Stimulated activated CD8-positive, alpha-beta memory T cell treated with anti-CD3 and anti-CD28 coated beads, Interleukin-12 subunit alpha, Interleukin-12 subunit beta, amount 100 ng/mL, for 24 hours (primary cell): ENCODE results near the gene DUSP22.

Experiments
- DNase-seq: peaks from one replicate; pipeline ENCODE4 v3.0.0-alpha.2; 2020; ENCODE audit errors: extremely low read depth

The DUSP22 gene

DNA sequence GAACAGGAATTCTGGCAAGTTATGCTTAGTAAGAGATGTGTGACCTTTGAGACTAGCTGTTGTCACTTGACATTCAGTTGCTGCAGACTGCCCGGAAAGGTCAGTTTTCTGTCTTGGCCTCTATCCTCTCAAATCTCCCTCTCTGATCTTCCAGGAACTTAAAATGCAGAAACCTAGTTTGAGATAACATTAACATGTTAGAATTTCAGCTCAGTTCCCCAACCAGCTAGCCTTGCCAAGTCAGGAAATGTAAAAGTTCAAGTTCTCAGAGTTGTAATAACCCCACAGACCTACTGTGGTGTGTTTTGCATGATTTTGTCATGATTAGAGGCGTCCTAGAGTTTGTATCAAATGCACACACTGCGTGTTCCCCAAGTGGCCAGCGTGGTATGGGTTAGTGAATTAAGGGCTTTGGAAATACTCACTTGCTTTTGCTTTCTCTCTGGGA is 46.6 kb downstream of the DUSP22 start:
- DNase-seq: no peak

DNA sequence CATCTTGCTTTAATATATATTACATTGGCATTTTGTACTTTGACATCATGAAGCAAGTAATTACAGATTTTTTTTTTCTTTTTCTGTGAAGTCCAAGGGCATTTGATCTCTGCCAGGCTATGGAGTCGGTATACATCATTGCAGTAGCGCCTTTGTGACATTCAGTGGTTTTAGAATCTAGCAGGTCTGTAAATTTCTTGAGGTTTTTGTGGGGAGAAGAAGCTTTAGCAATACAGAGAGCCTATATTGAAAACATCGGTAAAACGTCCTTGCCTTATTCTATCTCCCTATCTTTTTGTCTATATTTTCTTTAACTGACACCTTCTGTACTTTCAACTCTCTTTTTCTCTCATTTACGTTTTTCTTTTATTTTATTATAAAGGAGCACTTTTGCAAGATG is 47.2 kb downstream of the DUSP22 start:
- no peak for DNase-seq

DNA sequence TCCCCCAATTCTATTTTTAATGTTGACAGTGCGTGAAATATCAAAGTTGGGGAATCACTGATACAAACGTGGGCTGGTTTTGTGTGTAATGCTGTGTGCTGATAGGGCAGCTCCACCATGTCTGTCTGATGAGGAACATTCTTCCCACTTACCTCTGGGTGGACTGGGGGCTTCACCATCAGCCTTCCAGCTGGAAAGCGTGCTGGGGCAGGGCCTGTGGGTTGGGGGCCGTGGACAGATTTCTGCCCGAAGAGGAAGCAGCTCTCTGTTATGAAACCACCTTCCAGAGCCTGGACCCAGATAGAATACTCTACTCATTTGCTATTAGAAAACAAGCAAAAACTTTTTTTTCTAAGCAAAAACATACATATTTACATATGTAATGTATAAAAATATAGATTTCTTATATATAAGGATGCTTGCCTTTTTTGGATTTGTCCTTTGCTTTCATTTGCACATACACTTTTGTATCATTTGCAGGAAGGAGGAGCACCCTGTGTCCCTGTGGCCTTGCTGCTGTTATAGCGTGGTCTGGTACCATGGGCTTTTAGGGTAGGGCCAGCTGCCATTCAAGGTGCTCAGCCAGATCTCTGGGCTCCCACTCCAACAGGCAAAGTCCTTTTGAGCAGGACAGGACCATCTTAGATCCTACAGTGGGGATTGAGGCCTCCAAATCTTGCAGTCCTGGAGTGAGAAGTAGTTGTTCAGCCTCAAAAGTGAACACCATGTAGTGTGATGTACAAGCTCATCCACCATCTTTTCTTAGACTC is 48.1 kb downstream of the DUSP22 start:
- DNase-seq: no peak

DNA sequence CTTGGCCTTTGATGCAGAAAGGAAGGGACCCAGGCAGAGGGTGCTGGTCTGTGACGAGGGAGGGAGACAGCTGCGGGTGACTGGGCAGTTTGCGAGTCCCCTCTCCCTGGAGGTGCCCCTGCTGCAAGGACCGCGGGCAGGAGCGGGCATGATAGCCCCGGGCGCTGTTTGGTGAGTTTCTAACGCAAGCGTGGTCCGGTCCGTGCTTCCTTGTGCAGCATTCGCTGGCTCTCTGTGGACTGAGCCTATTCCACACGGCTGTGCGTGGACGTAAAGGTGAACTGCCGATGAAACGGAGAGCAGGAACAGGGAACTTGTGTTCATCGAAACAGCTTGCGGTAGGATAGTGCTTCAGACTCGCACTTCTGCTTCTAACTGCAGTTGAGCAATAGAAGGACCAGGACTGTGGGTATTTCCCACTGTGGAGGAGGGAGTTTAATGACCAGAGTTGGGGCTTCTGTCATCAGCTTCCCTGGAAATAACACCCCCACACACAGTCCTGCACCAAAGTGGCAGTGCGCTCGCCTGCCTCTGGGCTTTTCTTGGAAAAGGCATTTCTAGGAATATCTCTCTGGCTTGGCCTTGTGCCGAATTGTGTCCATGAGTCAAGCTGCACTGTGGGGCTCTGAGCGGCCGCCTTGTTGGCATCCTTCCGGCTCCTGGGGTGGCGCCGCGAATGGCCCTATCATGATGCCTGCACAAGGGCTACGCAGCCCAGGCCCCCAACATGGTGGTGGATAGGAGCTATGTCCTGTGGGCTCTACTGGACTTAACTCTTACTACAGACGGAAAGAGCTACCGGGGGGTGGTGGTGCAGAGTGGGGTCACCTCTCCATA is 48.9 kb downstream of the DUSP22 start:
- no peak for DNase-seq

DNA sequence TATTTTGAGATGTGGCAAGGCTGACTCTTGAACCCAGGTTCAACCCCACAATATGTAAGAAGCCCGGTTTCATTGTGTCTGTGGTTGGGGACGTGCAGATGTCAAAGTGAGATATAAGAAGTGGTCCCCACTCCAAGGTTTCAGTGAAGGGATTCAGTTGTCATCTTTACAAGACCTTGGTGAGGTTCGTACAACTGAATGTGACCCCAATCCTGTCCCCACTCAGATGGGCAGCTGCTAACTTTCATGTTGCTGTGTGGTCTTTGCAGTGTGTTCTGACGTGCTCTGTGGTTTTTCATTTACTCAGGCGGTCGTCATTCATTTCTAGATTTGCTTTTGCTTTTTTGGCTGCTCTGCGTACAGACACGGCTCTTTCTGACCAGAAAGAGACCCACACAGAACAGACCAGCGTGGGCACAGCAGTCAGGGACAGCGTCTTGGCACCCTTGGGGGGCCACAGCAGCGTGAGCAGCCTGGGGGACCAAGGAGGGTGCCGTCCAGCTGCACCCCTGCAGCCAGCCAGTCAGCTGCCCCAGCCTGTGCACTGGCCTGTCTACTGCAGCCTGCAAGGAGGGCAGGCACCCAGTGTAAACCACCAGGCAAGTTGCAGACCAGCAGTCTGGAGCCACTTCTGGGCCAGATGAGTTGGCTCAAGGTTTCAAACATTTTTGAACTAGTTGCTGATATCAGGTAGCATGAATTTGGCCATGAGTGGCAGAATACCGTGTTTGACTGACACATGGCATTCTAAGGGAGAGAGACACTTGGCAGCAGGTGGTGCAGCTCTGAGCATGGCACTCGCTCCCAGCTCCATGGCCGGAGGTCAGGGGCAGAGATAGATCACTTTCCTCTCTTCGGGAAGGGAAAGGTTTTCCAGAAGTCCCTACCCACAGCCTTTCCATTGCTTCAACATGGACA is 49.9 kb downstream of the DUSP22 start:
- no peak for DNase-seq

DNA sequence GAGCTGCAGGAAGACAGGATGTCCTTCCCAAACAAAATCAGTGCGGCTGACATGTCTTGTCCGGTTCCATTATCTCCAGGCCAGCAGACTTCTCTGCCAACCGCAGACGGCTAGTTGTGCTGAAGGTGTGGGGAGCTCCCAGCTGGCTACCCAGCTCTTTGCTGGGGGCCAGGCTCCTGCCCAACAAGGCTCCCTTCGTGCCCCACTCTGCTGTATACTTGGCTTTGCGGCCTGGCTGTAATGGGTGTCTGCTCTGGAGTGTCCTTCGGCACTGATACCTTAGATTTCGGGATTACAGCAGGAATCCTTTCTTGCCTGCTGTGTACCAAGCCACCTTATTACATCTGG is 50.5 kb downstream of the DUSP22 start:
- DNase-seq: no peak

DNA sequence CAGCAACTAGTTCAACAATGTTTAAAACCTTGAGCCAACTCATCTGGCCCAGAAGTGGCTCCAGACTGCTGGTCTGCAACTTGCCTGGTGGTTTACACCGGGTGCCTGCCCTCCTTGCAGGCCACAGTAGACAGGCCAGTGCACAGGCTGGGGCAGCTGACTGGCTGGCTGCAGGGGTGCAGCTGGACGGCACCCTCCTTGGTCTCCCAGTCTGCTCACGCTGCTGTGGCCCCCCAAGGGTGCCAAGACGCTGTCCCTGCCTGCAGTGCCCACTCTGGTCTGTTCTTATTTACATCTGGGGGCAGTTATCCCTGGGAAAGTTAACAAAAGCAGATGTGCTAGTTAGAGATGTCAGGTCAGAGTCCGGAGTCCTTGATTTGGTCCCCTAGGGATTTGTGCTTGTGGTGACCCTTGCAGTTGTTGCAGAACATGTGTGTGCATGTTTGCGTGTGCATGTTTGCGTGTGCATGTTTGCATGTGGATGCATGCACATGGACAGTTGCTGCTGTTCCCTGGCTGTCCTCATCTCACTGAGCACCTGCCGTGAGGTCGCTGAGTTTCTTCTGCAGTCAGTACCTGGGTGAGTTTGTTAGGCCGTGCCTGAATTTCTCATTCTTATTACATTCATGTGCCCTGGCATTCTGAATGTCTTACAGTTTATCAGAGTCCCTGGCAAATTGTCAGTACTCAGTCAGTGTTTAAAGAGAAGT is 51.1 kb downstream of the DUSP22 start:
- no peak for DNase-seq

DNA sequence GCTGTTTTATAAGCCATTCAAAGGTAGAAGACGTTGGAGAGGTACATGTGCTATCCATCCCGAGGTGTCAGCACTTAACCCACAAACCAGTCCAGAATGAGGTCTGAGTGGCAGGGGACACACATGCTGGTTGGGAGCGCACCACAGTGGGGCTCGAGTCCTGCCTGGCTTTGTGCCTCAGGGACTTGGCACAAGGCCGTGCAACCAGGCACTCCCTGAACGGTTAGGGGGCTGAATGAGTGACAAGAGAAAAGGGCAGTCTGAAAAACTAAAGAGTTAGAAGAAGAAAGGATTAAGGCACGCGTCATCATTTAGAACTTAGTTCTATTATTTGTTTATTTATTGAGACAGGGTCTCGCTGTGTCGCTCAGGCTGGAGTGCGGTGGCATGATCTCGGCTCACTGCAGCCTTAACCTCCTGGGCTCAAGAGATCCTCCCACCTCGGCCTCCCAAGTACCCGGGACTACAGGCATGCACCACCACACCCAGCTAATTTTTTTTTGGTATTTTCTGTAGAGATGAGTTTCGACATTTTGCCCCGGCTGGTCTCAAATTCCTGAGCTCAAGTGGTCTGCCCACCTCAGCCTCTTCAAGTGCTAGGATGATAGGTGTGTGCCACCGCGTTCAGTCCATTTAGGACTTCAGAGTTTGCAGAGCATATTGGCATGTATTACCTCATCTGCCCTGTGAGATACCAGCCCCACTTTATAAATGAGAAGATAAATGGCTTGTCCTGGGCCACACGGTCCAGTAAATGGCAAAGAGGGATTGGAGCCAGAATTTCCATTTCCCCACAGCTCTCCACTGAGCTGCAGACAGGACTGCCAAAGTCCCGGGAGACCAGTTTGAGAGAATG is 51.9 kb downstream of the DUSP22 start:
- no peak for DNase-seq

DNA sequence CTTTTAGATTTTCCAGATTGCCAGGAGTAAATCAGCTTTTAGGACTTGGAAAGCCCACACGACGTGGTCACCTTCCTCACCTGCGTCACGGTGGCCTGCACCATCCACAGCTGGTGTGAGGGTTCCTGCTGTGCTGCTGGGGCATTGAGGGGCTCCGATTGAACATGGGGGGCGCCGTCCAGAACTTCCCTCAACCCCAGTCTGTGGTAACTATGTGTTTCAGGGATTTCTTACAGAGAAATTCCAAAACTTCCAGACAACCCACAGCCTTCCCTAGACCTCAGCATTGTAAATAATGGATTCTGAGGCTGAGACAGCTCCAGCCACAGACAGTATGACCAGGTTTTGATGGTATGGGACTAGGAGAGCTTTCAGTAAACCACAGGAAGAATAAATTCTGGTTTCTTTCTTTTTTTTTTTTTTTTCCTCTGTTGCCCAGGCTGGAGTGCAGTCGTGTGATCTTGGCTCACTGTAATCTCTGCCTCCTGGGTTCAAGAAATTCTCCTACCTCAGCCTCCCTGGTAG is 52.6 kb downstream of the DUSP22 start:
- DNase-seq: no peak

DNA sequence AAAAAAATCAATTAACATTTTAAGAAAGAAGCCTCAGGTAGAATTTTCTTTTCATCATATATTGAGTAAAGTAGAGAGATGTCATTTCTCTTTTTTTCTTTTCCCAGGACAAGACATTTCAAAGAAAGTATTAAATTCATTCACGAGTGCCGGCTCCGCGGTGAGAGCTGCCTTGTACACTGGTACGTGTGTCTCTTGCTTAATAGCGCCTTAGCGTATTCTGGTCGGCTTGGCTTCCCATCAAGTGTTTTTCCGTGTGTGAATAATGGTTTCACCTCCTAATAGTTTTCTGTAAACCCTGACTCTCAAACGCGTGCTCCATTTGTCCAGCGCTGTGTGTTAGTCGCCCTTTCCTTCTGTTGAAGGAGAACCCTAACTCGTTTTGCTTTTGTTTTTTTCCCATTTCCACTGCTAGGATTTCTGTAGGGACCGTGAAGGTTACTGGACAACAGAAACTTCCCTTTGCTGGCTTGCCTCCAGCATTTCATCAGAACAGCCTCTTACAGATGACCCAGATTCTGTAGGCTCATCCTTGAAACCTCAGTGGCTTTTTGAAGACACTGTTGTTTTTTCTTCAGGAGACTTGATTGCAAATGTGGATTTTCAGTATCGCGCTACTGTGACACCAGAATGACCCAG is 53.6 kb downstream of the DUSP22 start:
- DNase-seq: no peak

DNA sequence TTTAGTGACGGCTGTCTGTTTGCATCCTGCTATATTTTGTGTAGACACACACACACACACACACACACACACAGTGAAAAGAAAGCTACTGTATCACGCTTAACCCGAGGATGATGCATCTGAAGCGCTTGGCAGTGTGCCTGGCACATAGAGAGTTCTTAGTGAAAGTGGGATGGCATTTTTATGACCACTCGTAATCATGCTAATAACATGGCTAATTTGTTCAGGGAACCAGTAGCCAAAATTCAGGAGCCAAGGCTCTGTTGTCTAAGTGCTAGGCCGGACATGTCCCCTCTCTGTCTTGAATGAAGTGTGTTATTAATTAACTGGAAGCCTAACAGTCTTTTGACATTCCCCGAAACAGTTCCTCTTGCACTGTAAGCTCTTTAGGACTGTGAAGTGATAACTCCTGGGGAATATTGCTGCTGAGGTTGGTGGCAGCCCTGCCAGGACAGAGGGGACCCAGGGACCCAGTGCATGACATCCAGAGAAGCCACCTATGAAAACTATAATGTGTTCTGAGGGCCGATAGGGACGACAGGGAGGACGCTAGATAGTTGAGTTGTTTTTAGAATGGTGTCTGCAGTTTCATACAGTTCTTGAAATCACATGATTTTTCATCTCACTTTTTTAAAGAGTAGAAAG is 54.2 kb downstream of the DUSP22 start:
- DNase-seq: no peak

DNA sequence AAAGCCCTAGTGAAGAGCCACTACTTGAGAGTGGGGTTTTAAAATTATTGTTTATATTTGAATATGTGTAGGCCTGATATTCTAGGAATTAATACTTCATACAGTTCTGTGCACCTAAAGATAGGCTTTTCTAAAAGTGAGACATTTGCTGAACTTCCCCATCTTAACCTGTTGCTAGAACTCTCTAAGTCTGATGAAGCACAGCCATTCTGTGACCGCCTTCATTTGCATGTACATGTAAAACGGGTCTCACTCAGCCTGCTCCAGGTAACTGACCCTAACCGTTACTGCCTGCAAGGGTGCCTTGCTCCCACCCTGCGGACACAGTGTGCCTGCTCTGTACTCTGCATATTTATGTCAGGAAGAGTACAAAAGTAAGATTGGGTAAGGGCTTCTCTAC is 54.9 kb downstream of the DUSP22 start:
- DNase-seq: no peak

DNA sequence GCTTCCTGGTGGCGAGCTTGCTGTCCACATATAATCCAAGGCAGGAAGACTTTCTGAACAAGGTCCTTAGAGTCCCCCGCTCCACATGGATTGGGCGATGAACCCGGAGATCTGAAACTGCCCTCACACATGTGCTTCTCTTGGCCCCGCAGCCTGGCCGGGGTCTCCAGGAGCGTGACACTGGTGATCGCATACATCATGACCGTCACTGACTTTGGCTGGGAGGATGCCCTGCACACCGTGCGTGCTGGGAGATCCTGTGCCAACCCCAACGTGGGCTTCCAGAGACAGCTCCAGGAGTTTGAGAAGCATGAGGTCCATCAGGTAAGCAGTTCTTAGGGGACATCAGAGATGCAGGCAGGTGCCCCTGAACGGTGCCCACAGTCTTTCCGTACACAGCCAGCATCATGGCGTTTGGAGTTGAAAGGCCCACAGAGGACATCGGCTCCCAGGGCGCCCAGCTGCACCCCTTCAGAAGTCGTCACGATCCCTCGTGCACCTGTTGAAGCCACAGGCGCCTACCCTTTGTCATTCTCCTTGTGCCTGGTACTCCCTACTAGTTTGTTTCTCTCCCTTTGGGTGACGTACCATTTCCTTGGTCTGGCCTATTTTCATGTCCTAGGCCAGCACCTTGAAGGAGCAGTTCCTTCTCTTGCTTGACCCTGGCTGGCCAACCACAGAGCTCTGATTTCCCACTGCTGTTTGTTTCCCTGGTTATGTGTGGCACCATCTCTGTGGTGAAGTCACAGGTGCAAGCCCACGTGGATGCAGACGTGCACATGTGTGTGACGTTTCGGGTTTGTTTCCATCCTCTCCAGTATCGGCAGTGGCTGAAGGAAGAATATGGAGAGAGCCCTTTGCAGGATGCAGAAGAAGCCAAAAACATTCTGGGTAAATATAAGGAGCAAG is 55.9 kb downstream of the DUSP22 start:
- no peak for DNase-seq

DNA sequence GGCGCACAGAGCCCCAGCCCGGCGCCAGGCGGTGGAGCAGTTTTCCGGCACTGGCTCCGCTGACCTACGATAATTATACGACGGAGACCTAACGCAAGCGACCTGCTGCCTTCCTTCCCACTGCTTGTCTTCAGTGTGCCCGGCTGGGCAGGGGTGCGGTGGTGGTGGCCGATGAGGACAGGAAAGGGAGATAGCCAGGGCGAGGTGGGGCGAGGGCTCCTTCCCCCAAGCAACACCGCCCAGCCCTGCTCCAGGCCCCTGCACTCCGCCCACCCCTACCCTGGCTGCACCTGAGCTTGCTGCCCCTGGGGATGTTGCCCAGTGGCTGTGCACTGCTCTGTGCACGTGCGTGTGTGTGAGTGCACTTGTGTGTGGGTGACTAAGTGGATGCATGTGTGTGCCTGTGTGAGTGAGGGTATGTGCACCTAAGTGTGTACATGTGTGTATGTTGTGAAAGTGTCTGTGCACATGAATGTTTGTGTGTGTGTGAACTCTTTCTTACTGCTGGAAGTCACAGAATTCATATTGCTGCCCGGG is 56.6 kb downstream of the DUSP22 start:
- no peak for DNase-seq

DNA sequence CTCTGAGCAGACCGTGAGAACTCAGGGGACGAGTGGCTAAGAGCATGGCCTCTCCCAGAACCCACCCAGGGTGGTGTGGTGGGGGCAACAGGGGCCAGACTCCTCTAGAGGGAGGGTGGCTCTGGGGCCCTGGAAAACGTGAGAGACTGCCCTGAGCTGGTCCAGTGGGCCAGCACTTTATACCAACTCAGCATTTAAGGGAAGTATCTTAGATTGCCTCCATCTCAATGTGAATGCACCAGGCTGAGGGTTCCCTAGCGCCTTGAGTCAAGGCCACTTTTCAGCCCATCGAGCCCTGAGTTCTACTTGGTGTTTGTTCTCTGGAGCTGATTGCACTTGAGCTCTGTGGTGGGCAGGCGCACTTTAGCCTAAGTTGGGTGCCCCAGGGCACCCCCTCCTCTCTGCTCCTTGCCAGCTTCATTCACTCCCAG is 57.2 kb downstream of the DUSP22 start:
- DNase-seq: no peak

DNA sequence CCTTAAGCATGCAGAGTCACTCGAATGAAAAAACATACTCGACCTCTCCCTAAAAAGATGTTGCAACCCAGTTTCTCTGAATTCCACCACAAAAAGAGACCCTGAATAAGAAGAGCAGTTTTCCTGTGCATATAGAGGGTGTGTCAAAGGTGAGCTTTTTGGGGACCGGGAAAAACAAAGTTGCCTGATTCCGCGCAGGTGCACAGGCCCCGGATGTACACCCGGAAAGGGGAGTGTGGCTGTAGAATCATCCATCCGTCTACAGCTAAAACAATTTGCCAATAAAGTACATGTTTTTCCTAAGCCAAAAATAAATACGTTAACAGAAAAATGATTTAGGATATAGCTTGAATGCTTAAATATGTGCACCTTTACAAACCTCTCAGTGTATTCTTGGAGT is 58.1 kb downstream of the DUSP22 start:
- no peak for DNase-seq

DNA sequence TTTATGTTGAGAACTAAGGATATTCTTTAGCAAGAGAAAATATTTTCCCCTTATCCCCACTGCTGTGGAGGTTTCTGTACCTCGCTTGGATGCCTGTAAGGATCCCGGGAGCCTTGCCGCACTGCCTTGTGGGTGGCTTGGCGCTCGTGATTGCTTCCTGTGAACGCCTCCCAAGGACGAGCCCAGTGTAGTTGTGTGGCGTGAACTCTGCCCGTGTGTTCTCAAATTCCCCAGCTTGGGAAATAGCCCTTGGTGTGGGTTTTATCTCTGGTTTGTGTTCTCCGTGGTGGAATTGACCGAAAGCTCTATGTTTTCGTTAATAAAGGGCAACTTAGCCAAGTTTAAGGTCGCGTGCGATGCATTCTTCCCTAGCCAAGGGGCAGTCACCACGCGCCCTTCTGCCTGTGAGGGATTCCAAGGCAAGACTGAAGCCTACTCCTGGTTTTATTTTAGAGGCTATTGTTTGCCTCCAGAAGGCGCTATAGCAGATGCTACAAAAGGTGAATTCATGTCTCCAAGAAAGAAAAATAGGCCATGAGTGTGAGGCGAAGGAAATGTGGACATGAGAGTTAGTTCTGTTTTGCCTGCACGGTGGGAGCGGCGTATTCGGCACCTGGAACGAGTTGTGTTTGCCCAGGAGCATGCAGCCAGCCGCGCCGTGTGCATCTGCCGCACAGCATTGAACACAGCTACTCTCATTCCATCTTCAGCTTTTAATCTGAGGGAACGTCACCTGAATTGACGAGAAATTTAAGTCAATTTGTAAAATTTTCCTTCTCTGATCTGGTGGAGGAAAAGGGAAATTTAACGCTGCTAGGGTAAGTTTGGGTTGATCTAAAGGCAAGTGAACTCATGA is 59.0 kb downstream of the DUSP22 start:
- no peak for DNase-seq
